Left ventricle myocardium superior (tissue), 1 donor: ENCODE measurements around the gene CD69. TPM values are rescaled to one million over a fixed set of nuclear protein-coding genes. Genes with fewer than 3 reads are reported as not detected.

Experiments used
- ATAC-seq: fragments of 200-7000 bp; cut with Tn5 transposase; one replicate; pipeline ENCODE4 v1.9.1; 2020; ENCODE audit warnings: mild to moderate bottlenecking, moderate library complexity
- DNase-seq: peaks from one replicate; pipeline ENCODE4 v3.0.0-alpha.2; 2020
- intact Hi-C: fragments of 100-400 bp; cut with micrococcal nuclease; formaldehyde crosslinking; loops from one replicate; pipeline ENCODE4 v1.11.0; 2022
- total RNA-seq: library from RNA; stranded (reverse); fragmentation: NEBNext Ultra II Directional; extraction: Animal tissue kit (Norgen Biotek cat#: 25700); gene quantifications from one replicate; pipeline ENCODE4 v1.2.1, GENCODE V29; 2021
- donor health status: DM: no; HTN: yes; CAD: no; lungs with severe emphysema.

CD69 gene
- total RNA-seq, 1 donor from 2014 or later = 1.1 TPM

DNA sequence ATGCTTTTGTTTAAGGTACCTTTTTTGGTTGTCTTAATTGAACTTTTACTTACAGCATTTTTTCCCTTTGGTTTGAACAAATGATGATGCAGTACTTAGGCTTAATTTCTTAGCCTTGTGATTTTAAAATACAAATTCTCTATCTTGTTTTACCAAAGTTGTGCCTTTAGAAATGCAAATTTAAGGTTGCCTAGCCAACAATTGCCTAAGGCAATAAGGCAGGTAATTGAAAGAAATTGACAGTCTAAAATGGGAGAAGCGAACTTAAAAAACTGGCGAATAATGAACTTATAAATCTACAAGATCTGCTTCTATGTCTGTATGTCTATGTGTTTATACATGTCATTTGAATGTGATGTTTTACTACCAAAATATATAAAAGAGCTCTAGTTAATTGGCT, 23.6 kb upstream of the CD69 start:
- DNase-seq (no peak), ATAC-seq (no peak)
- intact Hi-C loops = no loop called here

GRCh38 chr12:9782547-9783382, 22.1 kb upstream of the CD69 start:
- no peak for DNase-seq
- intact Hi-C loops = no loop called here
- ATAC-seq = no peak

GRCh38 chr12:9781360-9781759, 20.7 kb upstream of the CD69 start:
- DNase-seq (no peak), ATAC-seq (no peak)
- intact Hi-C loops = no loop called here

GRCh38 chr12:9779209-9779608, 18.5 kb upstream of the CD69 start:
- no peak for ATAC-seq
- intact Hi-C loops = no loop called here
- no peak for DNase-seq

DNA sequence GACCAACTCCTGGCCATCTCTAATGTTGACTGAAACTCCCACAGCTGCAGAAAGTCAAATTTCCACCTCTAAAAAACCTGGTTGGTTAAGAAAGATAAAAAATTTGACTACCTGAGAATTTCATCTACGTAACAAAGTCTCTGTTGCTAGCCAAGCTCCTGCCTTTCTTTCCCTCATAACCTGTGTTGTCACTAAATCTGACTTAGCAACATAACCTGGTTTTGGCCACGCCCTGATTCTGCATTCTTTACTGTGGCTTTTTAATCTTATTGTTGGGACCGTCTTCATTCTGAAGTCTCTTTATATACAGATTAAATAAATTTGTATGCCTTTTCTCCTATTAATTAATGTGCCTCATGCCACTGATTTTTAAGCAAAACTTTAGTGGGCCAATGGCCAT, 16.1 kb upstream of the CD69 start:
- intact Hi-C loops = no loop called here
- no peak for DNase-seq

GRCh38 chr12:9773216-9773877, 12.6 kb upstream of the CD69 start:
- no peak for DNase-seq
- ATAC-seq = no peak
- intact Hi-C loops = no loop called here

More for the DNA sequence above, 16.1 kb upstream of the CD69 start:
- no peak for ATAC-seq

GRCh38 chr12:9763025-9763424, 2.3 kb upstream of the CD69 start:
- no peak for DNase-seq
- ATAC-seq = no peak
- intact Hi-C loops = no loop called here

GRCh38 chr12:9762369-9762768, 1.7 kb upstream of the CD69 start:
- no peak for ATAC-seq
- intact Hi-C loops = no loop called here
- no peak for DNase-seq

GRCh38 chr12:9761419-9761781, 699 bp upstream of the CD69 start:
- ATAC-seq = no peak
- intact Hi-C loops = no loop called here
- no peak for DNase-seq

GRCh38 chr12:9760120-9760519, 581 bp downstream of the CD69 start:
- no peak for DNase-seq
- ATAC-seq = no peak
- intact Hi-C loops = no loop called here

DNA sequence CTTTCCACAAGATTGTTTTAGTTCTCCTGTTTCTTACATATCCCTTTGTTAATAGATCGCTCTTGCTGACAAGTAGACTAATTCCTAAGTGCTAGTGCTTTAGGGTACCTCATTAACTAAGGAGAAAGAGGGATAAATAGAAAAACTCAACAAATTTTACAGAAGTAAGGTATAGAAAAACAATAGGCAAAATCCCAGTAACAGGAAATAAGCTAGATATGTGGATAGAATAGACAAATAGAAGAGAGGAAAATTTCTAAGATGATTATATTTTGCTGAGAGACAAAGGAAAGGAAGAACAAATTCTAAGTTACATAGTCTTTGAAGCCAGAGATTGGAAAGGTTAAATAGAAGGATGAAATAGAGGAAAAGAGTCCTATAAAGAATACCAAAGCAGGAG, 1.0 kb downstream of the CD69 start:
- intact Hi-C loops = no loop called here
- ATAC-seq = no peak
- no peak for DNase-seq

- ATAC-seq = no peak
- DNase-seq = no peak
- intact Hi-C loops = no loop called here
Observed at GRCh38 chr12:9758119-9758518, 2.6 kb downstream of the CD69 start.

DNA sequence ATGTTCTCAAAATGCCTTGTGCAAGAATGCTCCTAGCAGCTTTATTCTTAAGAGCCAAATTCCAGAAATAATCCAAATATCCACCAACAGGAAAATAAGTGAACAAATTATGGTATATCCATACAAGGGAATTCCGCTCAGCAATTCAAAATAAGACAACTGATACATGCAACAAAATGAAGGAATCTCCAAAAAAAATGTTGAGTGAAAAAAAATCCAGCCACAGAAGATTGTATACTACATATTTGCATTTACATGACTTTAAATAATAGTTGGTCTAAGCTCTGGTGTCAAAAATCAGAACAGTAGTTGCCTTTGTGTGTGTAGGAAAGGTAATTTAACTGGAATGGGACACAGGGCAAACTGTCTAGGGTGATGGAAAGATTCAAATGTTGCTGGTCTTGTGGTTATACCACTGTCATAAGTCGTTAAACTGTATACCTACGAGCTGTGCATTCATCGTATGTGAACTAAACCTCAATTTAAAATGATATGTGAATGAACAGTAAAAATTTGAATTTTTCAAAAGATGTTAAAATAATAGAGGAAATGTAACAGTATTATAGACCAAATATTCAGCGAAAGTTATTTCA, 3.2 kb downstream of the CD69 start:
- no peak for DNase-seq
- intact Hi-C loops = no loop called here
- no peak for ATAC-seq

- no peak for ATAC-seq
- DNase-seq = no peak
- intact Hi-C loops = no loop called here
Observed at GRCh38 chr12:9756706-9757105, 4.0 kb downstream of the CD69 start.

- no peak for ATAC-seq
- intact Hi-C loops = no loop called here
- DNase-seq = no peak
Observed at GRCh38 chr12:9756170-9756569, 4.5 kb downstream of the CD69 start.

DNA sequence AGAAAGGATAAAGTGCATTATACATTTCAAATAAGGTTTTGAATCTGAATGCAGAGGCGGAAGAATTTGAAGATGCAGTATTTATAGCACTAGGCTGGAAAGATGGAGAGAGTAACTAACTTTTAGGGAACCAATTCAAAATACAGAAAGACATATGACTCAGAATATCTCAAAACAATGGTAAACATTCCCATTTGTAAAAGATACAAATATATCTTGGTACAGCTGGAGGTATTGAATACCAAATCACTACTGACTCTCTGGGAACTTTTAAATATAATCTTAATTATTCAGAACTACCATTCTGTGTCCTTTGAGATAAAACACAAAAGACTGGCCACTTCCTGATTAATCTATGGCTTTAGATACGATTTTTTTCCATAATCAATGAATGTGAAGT, 5.1 kb downstream of the CD69 start:
- DNase-seq (no peak), ATAC-seq (no peak)
- intact Hi-C loops = no loop called here

GRCh38 chr12:9755035-9755434, 5.7 kb downstream of the CD69 start:
- no peak for ATAC-seq
- no peak for DNase-seq
- intact Hi-C loops = no loop called here

- ATAC-seq = no peak
- intact Hi-C loops = no loop called here
- DNase-seq = no peak
Observed at GRCh38 chr12:9754099-9754927, 6.4 kb downstream of the CD69 start.

DNA sequence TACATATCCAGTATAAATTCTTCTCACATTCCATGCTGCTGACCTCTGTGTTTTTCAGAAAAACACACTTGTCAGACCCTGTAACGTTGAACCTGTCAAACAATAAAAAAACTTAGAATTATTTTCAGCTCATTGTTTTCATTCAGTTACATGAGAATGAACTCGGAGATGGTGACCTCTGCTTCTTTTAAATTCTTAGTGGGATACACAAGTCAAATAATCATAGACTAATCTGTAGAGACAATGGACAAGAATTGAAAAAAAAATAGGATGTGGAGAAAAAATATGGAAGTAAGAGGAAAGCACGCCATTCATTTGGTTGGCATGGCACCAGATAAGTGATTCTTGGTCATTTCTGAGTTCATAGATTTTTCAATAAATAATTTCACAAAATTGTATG, 7.2 kb downstream of the CD69 start:
- no peak for ATAC-seq
- DNase-seq = no peak
- intact Hi-C loops = no loop called here

- intact Hi-C loops = no loop called here
- no peak for ATAC-seq
- DNase-seq = no peak
Observed at GRCh38 chr12:9753073-9753472, 7.6 kb downstream of the CD69 start.
